EL (cell line): Measurements from ENCODE around the gene MCC.

ENCODE experiments used
- DNase-seq: peaks from one replicate; pipeline ENCODE4 v3.0.0-alpha.2; 2016

The MCC gene

GRCh38 chr5:113128641-113129330 is 359.5 kb downstream of the MCC start:
- no peak for DNase-seq

GRCh38 chr5:113128082-113128481 is 360.2 kb downstream of the MCC start:
- DNase-seq, result no peak

GRCh38 chr5:113127021-113127420 is 361.2 kb downstream of the MCC start:
- DNase-seq, result no peak

- no peak for DNase-seq
These were observed 362.9 kb downstream of the MCC start for GRCh38 chr5:113125371-113125770.

GRCh38 chr5:113124914-113125313 is 363.3 kb downstream of the MCC start:
- no peak for DNase-seq

- DNase-seq, result no peak
These were observed 364.0 kb downstream of the MCC start for GRCh38 chr5:113124265-113124664.

- no peak for DNase-seq
These were observed 364.6 kb downstream of the MCC start for GRCh38 chr5:113123618-113124017.

- DNase-seq, result peak; percentile 4
These were observed 366.2 kb downstream of the MCC start for GRCh38 chr5:113122053-113122452.

GRCh38 chr5:113119246-113119924 is 368.9 kb downstream of the MCC start:
- no peak for DNase-seq

- DNase-seq, result no peak
These were observed 369.5 kb downstream of the MCC start for GRCh38 chr5:113118765-113119164.

- no peak for DNase-seq
These were observed 370.0 kb downstream of the MCC start for GRCh38 chr5:113118298-113118697.

- DNase-seq, result no peak
These were observed 370.6 kb downstream of the MCC start for GRCh38 chr5:113117543-113118115.

- no peak for DNase-seq
These were observed 372.3 kb downstream of the MCC start for GRCh38 chr5:113115956-113116355.

GRCh38 chr5:113115061-113115460 is 373.2 kb downstream of the MCC start:
- DNase-seq, result no peak

GRCh38 chr5:113114559-113114958 is 373.7 kb downstream of the MCC start:
- no peak for DNase-seq

GRCh38 chr5:113112435-113112834 is 375.8 kb downstream of the MCC start:
- no peak for DNase-seq

- DNase-seq, result no peak
These were observed 378.1 kb downstream of the MCC start for GRCh38 chr5:113110117-113110516.

GRCh38 chr5:113109344-113109743 is 378.9 kb downstream of the MCC start:
- no peak for DNase-seq

GRCh38 chr5:113108485-113108884 is 379.8 kb downstream of the MCC start:
- no peak for DNase-seq

- DNase-seq, result no peak
These were observed 381.4 kb downstream of the MCC start for GRCh38 chr5:113106821-113107220.

- no peak for DNase-seq
These were observed 382.5 kb downstream of the MCC start for GRCh38 chr5:113105693-113106280.

- no peak for DNase-seq
These were observed 384.9 kb downstream of the MCC start for GRCh38 chr5:113103330-113103729.

GRCh38 chr5:113102121-113102531 is 386.1 kb downstream of the MCC start:
- no peak for DNase-seq

GRCh38 chr5:113100981-113101380 is 387.3 kb downstream of the MCC start:
- DNase-seq, result no peak
